Islet precursor cell (in vitro differentiated cells): Measurements from ENCODE around the gene FAM120A.

ENCODE experiments used
- DNase-seq: peaks from one replicate; pipeline ENCODE4 v3.0.0-alpha.2; 2018

FAM120A gene

GRCh38 chr9:93562157-93562556 lies 110.7 kb downstream of the FAM120A start:
- no peak for DNase-seq

- DNase-seq = no peak
Observed at GRCh38 chr9:93565089-93565488, 113.6 kb downstream of the FAM120A start.

DNA sequence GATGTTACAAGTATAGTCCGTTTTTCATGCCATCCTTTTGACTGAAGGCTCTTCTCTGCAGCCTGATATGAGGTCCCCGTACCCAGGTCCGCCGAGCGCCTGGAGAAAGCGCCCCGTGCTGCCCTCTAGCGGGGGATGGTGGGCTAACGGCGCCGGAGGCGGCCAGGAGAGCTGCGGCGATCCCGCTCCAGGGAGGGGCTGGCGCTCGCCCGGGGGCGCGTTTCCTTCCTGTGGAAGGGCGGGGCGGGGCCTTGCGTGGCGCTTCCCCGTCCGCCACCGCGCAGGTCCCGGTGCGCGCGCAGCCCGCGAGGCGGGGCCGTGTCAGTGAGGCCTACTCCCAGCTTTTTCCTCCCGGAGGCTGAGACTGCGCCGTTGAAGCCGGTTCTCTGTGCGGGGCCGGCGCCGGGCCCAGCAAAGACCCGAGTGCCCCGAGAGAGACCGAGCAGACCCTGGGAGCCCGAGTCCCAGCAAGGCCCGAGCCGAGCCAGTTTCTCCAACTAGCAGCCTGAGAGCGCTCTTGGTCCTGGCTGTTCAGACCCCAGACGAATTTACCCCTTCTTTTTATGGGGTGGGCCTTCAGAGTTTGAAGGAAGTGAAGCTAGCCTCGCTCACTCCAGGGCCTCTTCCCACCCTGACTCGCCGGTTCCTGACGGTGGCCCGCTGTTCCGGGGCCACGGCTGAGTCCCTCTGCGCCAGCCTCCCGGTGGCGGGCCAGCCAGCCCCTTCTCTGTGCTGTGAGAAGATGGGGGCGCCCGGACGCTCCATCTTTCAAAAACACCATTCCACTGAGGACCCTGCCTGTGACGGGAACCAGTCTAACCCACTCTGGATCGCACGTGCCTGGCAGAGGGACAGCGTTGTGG lies 115.2 kb downstream of the FAM120A start:
- peak; percentile 98 for DNase-seq

- DNase-seq = peak; percentile 52
Observed at GRCh38 chr9:93567271-93567959, 115.9 kb downstream of the FAM120A start.

GRCh38 chr9:93568169-93568568 lies 116.7 kb downstream of the FAM120A start:
- DNase-seq = no peak

DNA sequence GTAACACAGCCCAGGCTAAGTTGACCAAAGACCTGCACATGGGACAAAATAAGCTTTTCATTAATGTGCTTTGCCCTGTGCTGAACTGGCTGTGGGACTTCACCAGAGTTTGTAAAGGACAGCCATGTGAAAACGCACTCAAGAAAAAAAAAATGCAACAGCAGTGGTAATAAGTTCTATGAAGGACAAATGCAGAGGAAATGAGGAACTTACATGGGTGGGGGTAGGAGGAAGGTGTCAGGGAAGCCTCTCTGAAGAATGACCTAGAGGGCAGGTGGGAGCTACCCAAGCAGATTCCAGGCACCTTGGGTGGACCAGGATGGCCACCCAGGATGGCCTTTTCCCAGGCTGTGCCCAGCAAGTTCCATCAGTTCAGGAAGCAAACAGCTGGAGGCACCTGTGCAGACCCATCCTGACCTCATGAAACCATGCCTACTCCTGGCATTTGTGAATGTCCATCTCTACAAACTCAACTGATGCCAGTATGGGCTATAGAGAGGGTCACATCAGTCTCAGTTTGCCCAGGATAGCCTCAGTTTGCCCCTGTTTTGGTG lies 118.2 kb downstream of the FAM120A start:
- DNase-seq = no peak

DNA sequence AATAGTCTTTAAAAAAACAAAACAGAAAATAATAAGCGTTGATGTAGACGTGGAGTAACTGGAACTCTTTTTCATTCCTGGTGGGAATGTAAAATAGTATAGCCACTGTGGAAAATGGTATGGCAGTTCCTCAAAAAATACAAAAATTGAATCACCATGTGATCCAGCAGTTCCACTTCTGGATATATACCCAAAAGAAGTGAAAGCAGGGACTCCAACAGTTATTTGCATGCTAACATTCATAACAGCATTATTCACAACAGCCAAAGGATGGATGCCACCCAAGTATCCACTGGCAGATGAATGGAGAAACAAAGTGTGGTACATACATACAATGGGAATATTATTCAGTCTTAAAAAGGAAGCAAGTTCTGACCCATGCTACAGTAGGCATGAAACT lies 120.7 kb downstream of the FAM120A start:
- DNase-seq = no peak

GRCh38 chr9:93572636-93573515 lies 121.4 kb downstream of the FAM120A start:
- DNase-seq = no peak

DNA sequence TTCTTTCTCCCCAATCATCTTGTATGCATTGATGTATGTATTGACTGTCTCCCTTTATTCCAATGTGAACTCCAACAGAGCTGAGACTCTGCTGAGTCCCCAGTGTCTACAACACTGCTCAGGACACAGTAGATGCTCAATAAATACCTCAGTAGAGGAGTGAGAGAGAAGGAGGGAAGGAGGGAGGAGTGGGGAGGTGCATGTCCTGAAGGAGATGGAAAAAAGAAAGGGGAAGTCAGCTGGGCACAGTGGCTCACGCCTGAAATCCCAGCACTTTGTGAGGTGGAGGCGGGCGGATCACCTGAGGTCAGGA lies 122.0 kb downstream of the FAM120A start:
- no peak for DNase-seq

DNA sequence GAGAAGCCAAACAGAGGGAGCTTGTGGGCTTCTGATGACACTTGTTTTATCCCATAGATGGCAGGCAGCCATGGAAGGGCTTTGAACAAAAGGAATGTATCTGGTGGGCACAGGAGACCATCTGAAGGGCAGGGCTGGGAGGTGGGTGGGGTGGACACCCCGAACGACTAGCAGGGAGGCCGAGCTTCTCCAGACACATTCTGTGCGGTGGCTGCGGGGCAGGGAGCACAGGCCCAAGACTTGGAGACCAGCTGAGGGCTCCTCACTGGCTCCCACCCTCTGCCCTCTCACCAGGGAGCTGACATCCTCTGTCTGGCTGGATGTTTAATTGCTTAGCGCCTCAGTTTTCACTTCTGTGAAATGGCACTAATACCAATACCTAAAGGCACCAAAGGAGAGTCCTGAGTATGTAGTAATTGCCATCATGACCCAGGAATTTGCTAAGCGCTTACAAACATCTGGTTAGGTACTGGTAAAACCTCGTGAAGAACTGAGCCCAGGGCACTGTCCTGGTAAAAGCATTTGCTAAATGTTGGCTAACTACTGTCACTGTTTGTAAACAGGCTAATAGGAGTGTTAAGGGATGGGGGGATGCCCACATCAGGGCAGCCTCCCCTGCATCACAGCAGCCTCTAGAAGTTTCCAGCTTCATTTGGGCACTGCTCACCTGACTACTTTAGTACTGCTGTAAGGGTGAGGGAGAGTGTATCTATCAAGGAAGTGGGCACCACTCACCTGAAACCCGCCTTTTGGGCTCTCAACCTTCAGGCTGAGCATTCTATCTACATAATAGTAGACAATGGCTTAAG lies 122.8 kb downstream of the FAM120A start:
- DNase-seq = no peak

DNA sequence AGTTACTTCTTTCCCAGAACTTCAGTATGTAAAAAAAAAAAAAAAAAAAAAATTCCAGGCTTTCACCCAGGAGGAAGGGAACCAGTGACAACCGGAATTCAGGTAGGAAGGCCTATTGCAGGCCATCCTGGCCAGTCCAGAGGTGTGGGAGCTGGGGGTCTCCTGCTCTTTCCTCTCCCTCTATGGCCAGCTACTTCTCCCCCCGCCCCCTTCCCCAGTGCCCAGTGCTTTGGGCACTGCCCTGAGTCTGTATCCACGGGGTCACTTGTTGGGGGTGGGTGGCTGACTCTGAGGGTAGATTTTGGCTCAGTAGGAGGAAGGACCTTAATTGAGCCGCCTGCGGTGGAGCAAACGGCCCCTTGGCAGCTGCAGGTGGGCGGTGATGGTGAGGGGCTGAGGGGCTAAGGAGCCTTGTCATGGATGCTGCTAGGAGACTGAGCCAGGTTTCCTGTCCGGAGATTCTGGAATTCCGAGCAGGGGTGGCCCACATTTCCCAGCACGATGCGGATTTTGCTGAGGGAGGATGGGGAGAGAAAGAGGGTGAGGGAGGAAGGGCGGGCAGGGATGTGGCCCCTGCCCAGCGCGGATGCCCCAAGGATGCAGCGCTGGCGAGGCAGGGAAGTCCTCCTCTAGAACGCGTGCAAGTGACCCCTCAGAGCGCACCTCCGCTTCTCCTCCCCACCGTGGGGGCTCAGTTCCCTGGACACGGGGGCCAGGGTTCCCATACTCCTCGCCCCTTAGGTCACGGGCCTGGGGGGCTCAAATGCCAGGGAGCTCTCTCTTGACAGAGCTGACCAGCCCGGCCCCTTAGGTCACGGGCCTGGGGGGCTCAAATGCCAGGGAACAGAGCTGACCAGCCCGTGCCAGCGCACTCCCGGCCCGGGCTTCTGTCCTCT lies 123.7 kb downstream of the FAM120A start:
- peak; percentile 51 for DNase-seq

GRCh38 chr9:93575796-93576257 lies 124.3 kb downstream of the FAM120A start:
- DNase-seq = peak; percentile 57

GRCh38 chr9:93576258-93577077 lies 125.0 kb downstream of the FAM120A start, which contains the start of gene PHF2:
PHF2 (plus strand) TSS chr9:93576584; CDS start chr9:93576774, 190 bp downstream.
- peak; percentile 51 for DNase-seq

DNA sequence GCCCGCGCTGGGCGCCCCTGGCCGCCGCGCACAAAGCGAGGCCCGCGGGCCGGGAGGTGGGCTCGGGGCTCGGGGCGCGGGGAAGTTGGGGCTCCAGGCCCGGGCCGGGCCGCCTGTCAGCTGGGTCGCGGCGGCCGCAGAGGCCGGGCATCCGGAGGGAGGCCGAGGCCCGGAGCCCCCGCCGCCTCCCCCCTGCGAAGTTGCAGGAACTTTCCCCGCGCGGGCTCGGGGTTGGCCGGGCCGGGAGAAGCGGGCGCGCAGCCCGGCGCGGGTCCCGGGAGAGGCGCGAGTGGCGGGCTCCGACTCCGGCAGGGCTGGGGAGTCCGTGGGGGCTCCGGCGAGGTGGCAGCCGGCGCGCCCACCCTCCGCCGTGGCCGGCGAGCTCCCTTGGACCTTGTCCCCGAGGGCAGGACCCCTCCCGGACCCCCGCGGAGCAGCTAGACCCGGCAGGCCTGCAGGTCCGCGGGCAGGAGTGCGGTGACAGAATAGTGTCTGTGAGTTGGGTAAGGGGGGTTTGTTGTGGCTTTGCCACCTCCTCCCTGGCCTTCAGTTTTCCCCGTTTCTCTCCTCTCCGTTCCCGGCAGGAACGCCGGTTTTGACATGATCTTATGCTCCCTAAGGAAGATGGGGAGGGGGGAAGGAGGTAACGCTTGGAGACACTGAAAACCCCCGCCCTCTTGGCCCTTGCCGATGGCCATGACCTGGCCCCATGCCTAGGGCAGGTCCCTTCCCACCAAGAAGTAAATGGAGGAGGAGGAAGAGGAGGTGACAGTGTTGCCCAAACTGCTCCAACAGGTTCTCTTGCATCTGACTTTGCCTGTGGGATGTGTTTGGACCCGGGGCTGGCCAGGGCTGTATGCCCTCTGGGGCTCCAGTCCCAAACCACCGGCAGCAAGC lies 125.8 kb downstream of the FAM120A start:
- peak; percentile 66 for DNase-seq

GRCh38 chr9:93577975-93578682 lies 126.6 kb downstream of the FAM120A start:
- DNase-seq = peak; percentile 52

- DNase-seq = peak; percentile 21
Observed at GRCh38 chr9:93578844-93579243, 127.4 kb downstream of the FAM120A start.

DNA sequence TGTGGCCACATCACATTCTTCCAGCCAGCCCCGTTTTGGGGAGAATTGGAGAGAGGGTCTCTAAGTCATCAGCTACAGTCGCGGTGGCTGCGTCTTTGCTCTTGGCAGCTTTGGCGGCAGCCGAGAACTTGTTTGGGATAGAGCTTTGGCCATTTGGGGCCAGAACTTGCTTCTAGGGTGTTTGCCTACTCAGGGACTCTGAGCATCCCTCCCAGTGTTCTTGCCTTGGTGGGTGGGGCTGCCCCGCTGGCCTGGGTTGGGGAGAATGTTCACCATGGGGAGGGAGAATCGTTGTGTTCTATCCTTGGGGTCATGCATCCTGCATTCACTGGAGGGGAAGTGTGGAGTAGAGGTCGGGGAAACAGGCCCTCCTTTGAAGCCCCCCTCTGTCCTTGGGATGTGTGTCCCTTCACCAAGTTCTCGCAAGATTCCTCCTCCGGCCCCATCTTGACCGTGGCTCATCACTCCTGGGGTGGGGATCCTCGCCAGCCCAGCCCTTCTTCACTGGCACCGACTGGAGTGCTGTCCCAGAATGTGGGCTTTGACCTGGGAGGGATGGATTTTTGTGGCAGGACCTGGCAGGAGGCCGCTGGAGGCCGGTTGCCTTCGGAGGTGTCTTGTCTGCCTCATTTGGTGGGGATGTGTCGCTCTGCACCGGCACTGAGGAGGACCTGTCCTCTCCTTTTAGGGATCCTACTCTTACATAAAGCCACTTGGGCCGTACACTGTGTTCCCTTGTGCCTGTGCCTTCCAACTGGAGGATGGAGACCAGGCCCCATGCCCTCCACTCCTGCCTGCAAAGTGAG lies 128.4 kb downstream of the FAM120A start:
- peak; percentile 32 for DNase-seq
